HEK293 (cell line): ENCODE data around the gene PDK2.

Experiments used
- GLI4 ChIP-seq: fragments of 450-650 bp; formaldehyde crosslinking; IDR thresholded peaks from 2 replicates; pipeline ENCODE4 v1.5.1; 2016; ENCODE audit warnings: missing biosample characterization, missing genetic modification characterization
- SCRT2 ChIP-seq: fragments of 450-650 bp; formaldehyde crosslinking; IDR thresholded peaks from 2 replicates; pipeline ENCODE4 v1.5.1; 2016; ENCODE audit warnings: missing biosample characterization, missing genetic modification characterization
- SETDB1 ChIP-seq: IDR thresholded peaks from one replicate; pipeline ENCODE4 v1.6.1; 2017; ENCODE audit warnings: mild to moderate bottlenecking, low read length, moderate library complexity, mixed read lengths; ENCODE audit not compliant: insufficient read length
- YY1 ChIP-seq: fragments of 450-650 bp; formaldehyde crosslinking; IDR thresholded peaks from 2 replicates; pipeline ENCODE4 v1.5.1; 2018; ENCODE audit warnings: missing biosample characterization, missing genetic modification characterization
- ZFP41 ChIP-seq: fragments of 450-650 bp; formaldehyde crosslinking; IDR thresholded peaks from 2 replicates; pipeline ENCODE4 v1.5.1; 2016; ENCODE audit warnings: missing biosample characterization, missing genetic modification characterization, borderline replicate concordance
- ZNF26 ChIP-seq: fragments of 450-650 bp; formaldehyde crosslinking; IDR thresholded peaks from 2 replicates; pipeline ENCODE4 v1.5.1; 2016; ENCODE audit warnings: missing biosample characterization, missing genetic modification characterization
- ZNF398 ChIP-seq: fragments of 450-650 bp; formaldehyde crosslinking; IDR thresholded peaks from 2 replicates; pipeline ENCODE4 v1.5.1; 2017; ENCODE audit warnings: missing biosample characterization, missing genetic modification characterization

GRCh38 chr17:50139950-50140885 is 45.1 kb downstream of the PDK2 start:
- TF ChIP-seq ZNF26 (no peak), SETDB1 (peak; percentile 46), ZFP41 (tag by site-specific recombination) (no peak), SCRT2 (tag by site-specific recombination) (no peak), ZNF398 (tag by site-specific recombination) (peak; percentile 61), GLI4 (tag by site-specific recombination) (no peak), YY1 (tag by site-specific recombination) (no peak)
